ENCODE data around the gene STYXL2. TPM values are rescaled to one million over a fixed set of nuclear protein-coding genes. Genes with fewer than 3 reads are reported as not detected.

STYXL2 gene
- total and polyA plus RNA-seq, 2 of the 8 experiments (the other 6 are each of a cell fraction or from before 2014, with no cell fraction given): 0.09 to 0.22 TPM

- TF ChIP-seq EP300 (IDR thresholded peaks at IDR 0.05; ENCODE audit: borderline replicate concordance in 1 of 2, low read depth in 2 of 2, low read length in 2 of 2) (no peak), RBBP5 (IDR thresholded peaks at IDR 0.05; ENCODE audit: borderline replicate concordance, low read depth, low read length) (no peak), RAD21 (IDR thresholded peaks at IDR 0.05 in 1 of 2, conservative IDR thresholded peaks at IDR 0.05 in 1 of 2; ENCODE audit: low read depth in 2 of 2, low read length in 2 of 2) (no peak), CBX5 (IDR thresholded peaks at IDR 0.05; ENCODE audit: low read depth, low read length) (no peak), POU5F1 (IDR thresholded peaks at IDR 0.05; ENCODE audit: low read depth, low read length) (no peak)
Observed at GRCh38 chr1:167083066-167083665, 10.7 kb upstream of the STYXL2 start (continued).
